NCI-H128 (cell line): ENCODE measurements around the gene COL4A2.

Experiments used
- DNase-seq: peaks from one replicate; lab custom pipeline; 2025; ENCODE audit not compliant: unreplicated experiment; lab: John Stamatoyannopoulos, UW

Gene COL4A2

GRCh38 chr13:110306960-110307766, at the start of gene COL4A2, which contains the start of gene COL4A1:
COL4A2 (plus strand) TSS chr13:110307284; CDS start chr13:110307904, 620 bp downstream.
COL4A1 (minus strand) TSS chr13:110307157; CDS start chr13:110307027, 130 bp downstream.
- no peak for DNase-seq

GRCh38 chr13:110257408-110257807, 49.7 kb upstream of the COL4A2 start:
- DNase-seq = no peak

- DNase-seq = no peak
Measured at GRCh38 chr13:110258876-110259631, 48.0 kb upstream of the COL4A2 start.

GRCh38 chr13:110259651-110260050, 47.4 kb upstream of the COL4A2 start:
- no peak for DNase-seq

- no peak for DNase-seq
Measured at GRCh38 chr13:110261166-110262081, 45.7 kb upstream of the COL4A2 start.

- no peak for DNase-seq
Measured at GRCh38 chr13:110262082-110262436, 45.0 kb upstream of the COL4A2 start.

GRCh38 chr13:110262508-110263291, 44.4 kb upstream of the COL4A2 start:
- no peak for DNase-seq

GRCh38 chr13:110263404-110263803, 43.7 kb upstream of the COL4A2 start:
- no peak for DNase-seq

GRCh38 chr13:110263888-110264287, 43.2 kb upstream of the COL4A2 start:
- no peak for DNase-seq

- DNase-seq = no peak
Measured at GRCh38 chr13:110264685-110265275, 42.3 kb upstream of the COL4A2 start.

GRCh38 chr13:110265341-110265681, 41.8 kb upstream of the COL4A2 start:
- DNase-seq = no peak

GRCh38 chr13:110265682-110266430, 41.2 kb upstream of the COL4A2 start:
- no peak for DNase-seq

- DNase-seq = no peak
Measured at GRCh38 chr13:110266431-110266809, 40.7 kb upstream of the COL4A2 start.

GRCh38 chr13:110266983-110267382, 40.1 kb upstream of the COL4A2 start:
- DNase-seq = no peak

GRCh38 chr13:110268061-110268460, 39.0 kb upstream of the COL4A2 start:
- no peak for DNase-seq

- DNase-seq = no peak
Measured at GRCh38 chr13:110268576-110269185, 38.4 kb upstream of the COL4A2 start.

GRCh38 chr13:110269509-110270185, 37.4 kb upstream of the COL4A2 start:
- no peak for DNase-seq

- DNase-seq = no peak
Measured at GRCh38 chr13:110270507-110270906, 36.6 kb upstream of the COL4A2 start.
